Skeletal muscle satellite cell (primary cell): ENCODE results near the gene KCNH1.
"Not testable (repeated sequence)": the region's sequence is repeated elsewhere in the genome, so short reads cannot be mapped to it uniquely, and the experiment has no call there.

ENCODE experiments used
- H3K27me3 ChIP-seq: 2 replicates; pipeline ENCODE4 v1.7.0; 2013; ENCODE audit warnings: low read length; ENCODE audit not compliant: control insufficient read depth, insufficient read depth
- H3K36me3 ChIP-seq: 2 replicates; pipeline ENCODE4 v1.7.0; 2013; ENCODE audit warnings: mild to moderate bottlenecking, control low read depth, low read length; ENCODE audit not compliant: insufficient read depth
- H3K4me1 ChIP-seq: 2 replicates; pipeline ENCODE4 v1.7.0; 2013; ENCODE audit warnings: low read length; ENCODE audit not compliant: control insufficient read depth, insufficient read depth
- H3K4me2 ChIP-seq: 2 replicates; pipeline ENCODE4 v1.7.0; 2013; ENCODE audit warnings: mild to moderate bottlenecking, low read length
- H3K4me3 ChIP-seq: 2 replicates; pipeline ENCODE4 v1.7.0; 2013; ENCODE audit warnings: low read length
- H3K9ac ChIP-seq: 2 replicates; pipeline ENCODE4 v1.7.0; 2013; ENCODE audit warnings: mild to moderate bottlenecking, low read depth, low read length, moderate library complexity
- H3K9me3 ChIP-seq: replicated peaks from 2 replicates; pipeline ENCODE4 v1.7.0; 2013; ENCODE audit warnings: mild to moderate bottlenecking, control low read depth, low read length

The KCNH1 gene

DNA sequence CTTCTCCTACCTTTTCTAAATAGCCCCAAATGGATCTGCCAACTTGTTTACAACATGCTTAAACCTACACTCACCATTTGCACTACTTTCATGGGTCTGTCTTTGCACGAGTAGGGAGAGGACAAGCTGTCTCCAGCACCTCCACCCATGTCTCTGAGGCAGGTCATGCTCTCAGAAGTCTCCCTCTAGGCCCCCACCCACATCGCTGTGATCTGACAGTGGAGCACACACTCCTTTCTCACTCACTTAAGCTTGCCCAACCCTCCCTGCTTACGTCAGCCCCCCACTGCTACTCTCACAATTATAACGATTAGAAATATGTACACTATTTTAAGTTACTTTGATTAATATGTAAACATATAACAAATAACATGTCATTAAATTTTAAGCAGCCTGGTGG lies 141.1 kb downstream of the KCNH1 start:
- Histone ChIP-seq H3K36me3 (no peaks in the 10 kb centered on the region), H3K9ac (no peak overlapping the region), H3K9me3 (no peaks in the 10 kb centered on the region), H3K4me2 (no peak overlapping the region), H3K4me1 (peaks cover 11% of the 10 kb centered on the region), H3K27me3 (no peaks in the 10 kb centered on the region), H3K4me3 (no peak overlapping the region)

DNA sequence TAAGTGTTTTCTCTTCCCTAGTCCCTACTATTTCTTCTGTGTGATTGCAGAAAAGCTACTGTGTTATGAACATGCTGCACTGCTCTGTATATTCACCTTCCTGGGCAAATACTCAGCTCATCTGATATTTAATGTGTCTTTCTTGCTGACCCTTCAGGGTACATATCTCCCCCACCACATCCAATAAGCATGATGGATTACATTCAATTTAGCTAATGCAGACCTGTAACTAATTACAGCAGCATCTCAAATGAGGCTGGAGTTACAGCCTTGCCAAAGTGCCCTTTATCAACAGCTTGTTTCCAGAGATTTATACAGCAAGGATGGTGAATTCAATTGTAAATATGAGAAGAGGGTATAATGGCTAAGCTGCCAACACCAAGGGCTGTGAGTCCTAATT lies 144.0 kb downstream of the KCNH1 start:
- H3K4me3 ChIP-seq = no peak overlapping the region
- H3K4me1 ChIP-seq = peaks cover 11% of the 10 kb centered on the region
- no peak overlapping the region for H3K9ac ChIP-seq
- H3K36me3 ChIP-seq = no peaks in the 10 kb centered on the region
- no peaks in the 10 kb centered on the region for H3K27me3 ChIP-seq
- no peak overlapping the region for H3K4me2 ChIP-seq
- H3K9me3 ChIP-seq = no peaks in the 10 kb centered on the region

DNA sequence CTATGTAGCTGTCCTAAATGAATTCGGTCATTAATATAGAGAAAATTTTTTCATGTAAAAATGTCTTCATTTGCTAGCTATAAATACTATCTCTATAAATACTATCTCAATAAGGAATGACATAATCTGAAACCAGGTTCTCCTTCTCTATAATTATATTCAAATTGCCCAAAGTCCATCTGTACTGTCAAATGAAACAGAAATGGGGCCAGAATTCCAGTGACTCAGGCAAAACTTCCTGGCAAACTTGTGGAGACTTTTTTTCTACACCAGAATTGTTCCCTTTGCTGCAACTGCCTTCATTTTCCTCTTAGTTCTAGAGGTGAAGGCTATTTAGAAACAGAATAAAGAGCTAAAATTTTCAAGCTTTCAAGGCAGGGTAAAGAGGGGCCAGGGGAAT lies 152.5 kb downstream of the KCNH1 start:
- H3K36me3 ChIP-seq = no peaks in the 10 kb centered on the region
- no peaks in the 10 kb centered on the region for H3K4me1 ChIP-seq
- no peak overlapping the region for H3K9ac ChIP-seq
- H3K27me3 ChIP-seq = no peaks in the 10 kb centered on the region
- no peak overlapping the region for H3K4me3 ChIP-seq
- H3K4me2 ChIP-seq = no peak overlapping the region
- H3K9me3 ChIP-seq = no peaks in the 10 kb centered on the region

DNA sequence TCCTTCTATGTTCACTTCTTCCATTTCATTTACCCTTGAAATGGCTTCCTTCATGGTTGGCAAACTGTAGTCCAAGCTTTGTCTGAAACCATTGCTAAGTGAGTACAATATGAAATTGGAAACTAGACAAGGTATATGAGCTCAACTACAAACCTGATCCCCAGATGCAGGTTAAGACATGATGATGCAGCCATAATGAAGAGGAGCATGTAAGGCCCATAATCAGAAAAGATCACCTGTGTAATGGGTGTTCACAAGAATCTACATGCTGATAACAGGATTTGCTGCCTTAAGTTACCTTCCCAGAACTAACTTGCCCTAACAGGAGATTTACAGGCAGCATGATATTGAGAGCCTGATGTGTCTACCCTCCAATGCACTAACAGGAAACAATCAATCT lies 153.9 kb downstream of the KCNH1 start:
- Histone ChIP-seq H3K4me2 (no peak overlapping the region), H3K27me3 (no peaks in the 10 kb centered on the region), H3K36me3 (no peaks in the 10 kb centered on the region), H3K4me1 (no peaks in the 10 kb centered on the region), H3K4me3 (no peak overlapping the region), H3K9me3 (no peaks in the 10 kb centered on the region), H3K9ac (no peak overlapping the region)

DNA sequence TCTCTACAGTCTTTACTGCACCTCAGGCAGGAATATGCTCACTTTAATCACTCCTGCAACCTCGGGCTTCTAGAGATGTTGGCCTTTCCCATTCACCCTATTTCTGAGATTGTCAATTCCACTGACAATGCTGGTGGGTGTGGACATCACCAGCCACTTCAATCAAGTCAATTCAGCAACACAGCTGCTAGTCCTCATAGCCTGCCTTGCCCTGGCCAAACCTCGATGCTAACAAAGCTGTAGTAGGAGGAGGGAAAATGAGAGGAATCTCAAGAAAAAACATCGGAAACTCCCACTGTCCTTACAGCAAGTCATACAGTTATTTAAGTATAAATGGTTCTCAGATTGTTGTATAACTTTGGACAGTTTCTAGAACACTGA lies 155.0 kb downstream of the KCNH1 start:
- H3K27me3 ChIP-seq = no peaks in the 10 kb centered on the region
- H3K4me3 ChIP-seq = no peak overlapping the region
- H3K4me1 ChIP-seq = no peaks in the 10 kb centered on the region

DNA sequence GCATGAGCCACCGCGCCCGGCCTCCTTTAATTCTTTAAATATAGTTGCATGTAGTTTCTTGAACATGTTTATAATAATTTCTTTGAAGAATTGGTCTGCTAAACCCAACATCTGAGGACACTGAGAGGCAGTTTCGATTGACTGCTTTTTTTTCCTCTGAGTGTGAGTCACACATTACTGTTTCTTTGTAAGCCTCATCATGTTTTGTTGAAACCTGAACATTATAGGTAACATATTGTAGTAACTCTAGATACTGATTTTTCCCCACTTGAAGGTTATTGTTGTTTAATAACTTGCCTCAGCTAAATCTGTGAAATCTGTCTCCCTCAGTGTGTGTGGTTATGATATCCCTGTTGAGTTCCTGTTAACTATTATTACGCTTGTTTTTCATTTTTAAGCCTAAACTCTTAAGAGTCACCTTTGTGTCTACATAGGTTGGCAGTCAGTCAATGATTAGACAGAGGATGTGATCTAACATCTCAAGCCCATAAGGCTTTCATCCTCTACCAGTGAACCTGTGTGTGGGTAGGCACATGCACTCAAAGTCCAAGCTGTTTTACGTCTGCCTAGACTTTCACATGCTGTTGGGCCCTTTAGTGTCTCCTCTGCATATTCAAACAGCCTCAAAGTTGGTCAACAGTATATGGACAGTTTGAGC lies 155.5 kb downstream of the KCNH1 start:
- H3K4me1 ChIP-seq = no peaks in the 10 kb centered on the region
- no peak overlapping the region for H3K9ac ChIP-seq
- no peaks in the 10 kb centered on the region for H3K36me3 ChIP-seq

More for the DNA sequence above, 155.0 kb downstream of the KCNH1 start:
- no peaks in the 10 kb centered on the region for H3K36me3 ChIP-seq
- no peak overlapping the region for H3K9ac ChIP-seq
- H3K9me3 ChIP-seq = no peaks in the 10 kb centered on the region
- H3K4me2 ChIP-seq = no peak overlapping the region

DNA sequence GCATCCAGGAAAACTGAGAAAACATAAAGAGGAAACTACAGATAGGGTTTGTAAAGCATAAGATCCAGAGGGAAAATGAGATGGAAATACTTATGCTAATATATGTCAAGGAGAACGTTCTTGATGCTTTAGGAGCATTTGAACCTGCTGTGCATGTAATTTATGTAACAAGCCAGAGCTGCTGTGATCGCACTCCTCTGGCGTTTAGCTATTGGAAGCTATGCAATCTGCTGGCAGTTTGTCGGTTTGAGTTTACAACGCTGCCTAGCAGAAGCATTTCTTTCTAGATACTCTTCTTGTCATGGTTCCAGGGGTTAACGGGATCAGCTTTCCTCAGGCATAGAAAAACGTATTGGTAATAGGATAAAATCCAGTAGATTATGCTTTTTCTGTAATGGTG lies 182.7 kb downstream of the KCNH1 start:
- no peaks in the 10 kb centered on the region for H3K36me3 ChIP-seq

More for the DNA sequence above, 155.5 kb downstream of the KCNH1 start:
- Histone ChIP-seq H3K4me2 (no peak overlapping the region), H3K4me3 (no peak overlapping the region), H3K9me3 (no peaks in the 10 kb centered on the region), H3K27me3 (no peaks in the 10 kb centered on the region)

DNA sequence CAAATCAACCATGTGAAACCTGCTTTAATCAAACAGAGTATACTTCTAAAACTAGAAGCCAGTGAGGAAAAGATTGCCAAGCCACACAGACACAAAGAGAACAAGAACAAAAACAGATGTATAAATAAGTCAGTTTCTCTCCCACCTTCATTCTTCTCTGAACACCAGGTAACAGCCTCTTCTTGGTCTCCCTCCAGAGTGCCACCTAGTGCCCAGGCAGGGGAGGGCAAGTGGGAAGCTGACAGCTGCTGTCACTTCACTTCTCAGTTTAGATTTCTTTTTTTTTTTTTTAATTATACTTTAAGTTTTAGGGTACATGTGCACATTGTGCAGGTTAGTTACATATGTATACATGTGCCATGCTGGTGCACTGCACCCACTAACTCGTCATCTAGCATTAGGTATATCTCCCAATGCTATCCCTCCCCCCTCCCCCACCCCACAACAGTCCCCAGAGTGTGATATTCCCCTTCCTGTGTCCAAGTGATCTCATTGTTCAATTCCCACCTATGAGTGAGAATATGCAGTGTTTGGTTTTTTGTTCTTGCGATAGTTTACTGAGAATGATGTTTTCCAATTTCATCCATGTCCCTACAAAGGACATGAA lies 183.9 kb downstream of the KCNH1 start:
- not testable (repeated sequence) for H3K27me3 ChIP-seq, H3K4me2 ChIP-seq

More for the DNA sequence above, 182.7 kb downstream of the KCNH1 start:
- H3K4me2 ChIP-seq = no peak overlapping the region
- no peak overlapping the region for H3K9ac ChIP-seq
- H3K27me3 ChIP-seq = no peaks in the 10 kb centered on the region
- no peaks in the 10 kb centered on the region for H3K9me3 ChIP-seq
- no peaks in the 10 kb centered on the region for H3K4me1 ChIP-seq
- H3K4me3 ChIP-seq = no peak overlapping the region

DNA sequence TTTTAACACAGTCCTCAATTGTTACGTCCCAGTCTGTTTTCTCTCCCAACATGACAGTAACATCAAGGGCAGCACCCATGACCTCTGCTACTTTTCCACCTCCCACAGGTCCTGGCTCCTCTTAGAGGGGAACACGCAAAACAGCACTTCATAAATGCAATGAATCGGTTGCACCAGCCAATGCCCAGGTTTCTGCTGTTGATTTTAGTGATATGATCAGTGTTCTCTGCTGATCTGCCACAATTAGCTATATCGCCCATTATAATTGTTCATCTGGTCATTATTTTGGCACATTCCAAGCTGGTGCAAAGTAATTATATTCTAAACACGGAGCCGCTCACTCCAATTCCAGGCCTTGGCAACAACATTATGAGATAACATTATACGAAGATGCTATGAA lies 184.5 kb downstream of the KCNH1 start:
- H3K27me3 ChIP-seq = no peaks in the 10 kb centered on the region
- H3K9me3 ChIP-seq = no peaks in the 10 kb centered on the region
- H3K4me3 ChIP-seq = no peak overlapping the region
- H3K4me2 ChIP-seq = no peak overlapping the region
- no peak overlapping the region for H3K9ac ChIP-seq
- H3K36me3 ChIP-seq = no peaks in the 10 kb centered on the region
- no peaks in the 10 kb centered on the region for H3K4me1 ChIP-seq

More for the DNA sequence above, 183.9 kb downstream of the KCNH1 start:
- not testable (repeated sequence) for H3K4me1 ChIP-seq, H3K9ac ChIP-seq, H3K4me3 ChIP-seq, H3K9me3 ChIP-seq, H3K36me3 ChIP-seq

DNA sequence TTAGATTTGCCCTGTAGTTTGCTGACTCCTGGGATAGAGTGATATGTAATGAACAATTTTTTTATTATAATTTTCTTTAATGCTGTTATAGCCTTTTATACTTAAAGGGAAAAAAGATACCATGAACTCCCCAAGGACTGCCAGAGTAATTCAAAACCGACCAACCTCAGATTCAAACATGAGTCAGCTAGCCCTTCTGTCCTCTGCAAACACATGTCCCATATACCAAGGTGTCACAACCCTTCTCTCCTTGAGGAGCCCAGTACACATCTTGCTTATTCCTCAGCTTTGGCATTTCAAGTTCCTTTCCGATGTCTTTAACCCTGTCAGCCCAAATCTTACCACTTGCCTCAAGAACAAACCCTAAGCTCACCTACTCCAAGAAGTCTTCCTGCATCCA lies 184.9 kb downstream of the KCNH1 start:
- no peaks in the 10 kb centered on the region for H3K27me3 ChIP-seq
- H3K9me3 ChIP-seq = no peaks in the 10 kb centered on the region
- no peak overlapping the region for H3K4me3 ChIP-seq
- H3K4me2 ChIP-seq = no peak overlapping the region
- H3K36me3 ChIP-seq = no peaks in the 10 kb centered on the region
- H3K4me1 ChIP-seq = no peaks in the 10 kb centered on the region
- no peak overlapping the region for H3K9ac ChIP-seq

DNA sequence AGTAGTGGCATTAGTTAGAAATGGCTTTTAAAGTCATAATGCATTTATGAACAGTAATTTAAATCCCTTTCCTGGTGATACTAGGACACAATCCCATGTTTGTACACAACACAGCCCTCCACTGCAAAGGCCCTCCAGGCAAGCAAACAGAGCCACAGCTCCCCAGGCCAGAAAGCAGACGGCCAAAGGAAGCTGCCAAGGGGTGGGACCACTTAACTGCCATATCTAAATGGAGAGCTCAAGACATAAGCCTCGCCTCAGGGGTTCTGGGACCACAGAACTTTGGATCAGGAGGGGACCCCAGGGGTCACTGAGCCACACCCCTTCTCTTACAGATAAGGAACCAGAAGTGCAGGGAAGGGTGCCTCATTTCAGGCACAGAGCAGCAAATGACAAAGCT lies 189.7 kb downstream of the KCNH1 start:
- Histone ChIP-seq H3K27me3 (no peaks in the 10 kb centered on the region), H3K4me2 (no peak overlapping the region), H3K36me3 (no peaks in the 10 kb centered on the region), H3K4me3 (no peak overlapping the region), H3K9me3 (no peaks in the 10 kb centered on the region), H3K4me1 (no peaks in the 10 kb centered on the region), H3K9ac (no peak overlapping the region)

DNA sequence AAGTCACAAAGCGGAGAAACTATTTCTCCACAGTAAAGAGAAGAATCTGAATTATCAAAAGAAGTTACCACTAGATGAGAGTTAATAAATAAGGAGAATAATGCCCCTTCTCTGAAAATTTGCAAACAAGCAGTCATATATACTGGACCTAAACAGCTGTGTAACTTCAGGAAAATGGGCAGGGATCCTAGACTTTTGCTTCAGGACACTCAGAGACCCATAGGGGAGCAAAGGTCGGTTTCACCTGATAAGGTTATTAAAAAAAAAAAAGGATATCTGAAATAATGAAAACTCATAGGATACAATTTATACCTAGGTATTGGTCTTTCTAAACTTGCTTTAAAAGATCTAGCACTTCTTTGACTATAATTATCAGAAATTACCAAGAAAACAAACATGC lies 191.4 kb downstream of the KCNH1 start:
- no peaks in the 10 kb centered on the region for H3K9me3 ChIP-seq
- no peak overlapping the region for H3K4me2 ChIP-seq
- no peaks in the 10 kb centered on the region for H3K4me1 ChIP-seq
- H3K36me3 ChIP-seq = no peaks in the 10 kb centered on the region
- H3K9ac ChIP-seq = no peak overlapping the region
- no peaks in the 10 kb centered on the region for H3K27me3 ChIP-seq
- no peak overlapping the region for H3K4me3 ChIP-seq
